Psoas muscle (tissue), 8 donors: Measurements from ENCODE around the gene ABCC1. TPM values are rescaled to one million over a fixed set of nuclear protein-coding genes. Genes with fewer than 3 reads are reported as not detected.
A peak's percentile ranks its signal among the peaks of the same experiment; 100 is the strongest.

Experiments
- ATAC-seq, 4 donors: fragments of 200-7000 bp; cut with Tn5 transposase; one replicate each; pipeline ENCODE4 v1.9.1; 2020; ENCODE audit warnings: moderate library complexity in 3 of 4, mild to moderate bottlenecking in 2 of 4
- DNase-seq, 2 donors: peaks; one replicate each; pipeline ENCODE4 v3.0.0-alpha.2; 2020
- H3K27ac ChIP-seq: fragments of 200-600 bp; one replicate; pipeline ENCODE4 v1.8.0; 2022
- H3K27me3 ChIP-seq, 3 donors: fragments of 200-600 bp in 1 of 3; one replicate each; pipeline versions ENCODE4 v1.6.1 to v1.8.0; 2013 to 2022; ENCODE audit warnings: low read length in 2 of 3, mild to moderate bottlenecking in 2 of 3, moderate library complexity in 1 of 3; ENCODE audit not compliant: insufficient read depth in 3 of 3
- H3K36me3 ChIP-seq, 2 donors: fragments of 200-600 bp in 1 of 2; one replicate each; pipeline versions ENCODE4 v1.6.1 to v1.8.0; 2013 to 2022; ENCODE audit warnings: low read depth in 1 of 2, mild to moderate bottlenecking in 1 of 2, moderate library complexity in 1 of 2; ENCODE audit not compliant: insufficient read depth in 1 of 2
- H3K4me1 ChIP-seq: fragments of 200-600 bp; one replicate; pipeline ENCODE4 v1.8.0; 2022
- H3K4me3 ChIP-seq: fragments of 200-600 bp; one replicate; pipeline ENCODE4 v1.8.0; 2022; ENCODE audit warnings: mild to moderate bottlenecking
- H3K9me3 ChIP-seq: fragments of 200-600 bp; one replicate; pipeline ENCODE4 v1.8.0; 2022
- WGBS, 3 donors: extraction: QIAGEN DNeasy Blood & Tissue Kit; methylation state at CpG; one replicate each; pipeline versions ENCODE4 v1.1.6 to v1.1.7; 2013; 5-methylcytosine and 5-hydroxymethylcytosine counted together
- intact Hi-C, 2 donors: fragments of 100-400 bp; cut with DNase I; formaldehyde crosslinking; loops; one replicate each; pipeline versions ENCODE4 v1.11.0 to v1.14.2; 2022
- polyA plus RNA-seq, 3 donors: library from polyadenylated mRNA; stranded (reverse); fragments of 200-250 nt; gene quantifications; one replicate each; pipeline ENCODE4 v1.2.3, GENCODE V29; 2013
- total RNA-seq, 4 donors: library from RNA; stranded (reverse); fragmentation: NEBNext Ultra II Directional in 2 of 4; extraction: Animal tissue kit (Norgen Biotek cat#: 25700) in 2 of 4; gene quantifications; one replicate each; pipeline versions ENCODE4 v1.2.1 to v1.2.4, GENCODE V29; 2021 to 2023
- TF ChIP-seq, protein P1 (sequence below): fragments of 200-600 bp; IDR thresholded peaks from one replicate; pipeline ENCODE4 v1.8.0; 2022; ENCODE audit warnings: antibody characterized with exemption
- donor health status: healthy with polysubstance abuse.
- donor health status: DM: no; HTN: no; CAD: no; lungs with moderate emphysema.
- donor health status: Bipolar disorder and iron deficiency.
- donor health status: healthy.
- donor health status: DM: yes; HTN: yes; CAD: no.
- donor health status: DM: no; HTN: no; CAD: no.
- donor health status: DM: no; HTN: no; CAD: no.
- donor health status: DM: yes; HTN: yes; CAD: no.

Gene ABCC1
- total and polyA plus RNA-seq, 7 donors: 7.4 to 36.5 (median 20.5) TPM

- TF ChIP-seq, protein P1, sequence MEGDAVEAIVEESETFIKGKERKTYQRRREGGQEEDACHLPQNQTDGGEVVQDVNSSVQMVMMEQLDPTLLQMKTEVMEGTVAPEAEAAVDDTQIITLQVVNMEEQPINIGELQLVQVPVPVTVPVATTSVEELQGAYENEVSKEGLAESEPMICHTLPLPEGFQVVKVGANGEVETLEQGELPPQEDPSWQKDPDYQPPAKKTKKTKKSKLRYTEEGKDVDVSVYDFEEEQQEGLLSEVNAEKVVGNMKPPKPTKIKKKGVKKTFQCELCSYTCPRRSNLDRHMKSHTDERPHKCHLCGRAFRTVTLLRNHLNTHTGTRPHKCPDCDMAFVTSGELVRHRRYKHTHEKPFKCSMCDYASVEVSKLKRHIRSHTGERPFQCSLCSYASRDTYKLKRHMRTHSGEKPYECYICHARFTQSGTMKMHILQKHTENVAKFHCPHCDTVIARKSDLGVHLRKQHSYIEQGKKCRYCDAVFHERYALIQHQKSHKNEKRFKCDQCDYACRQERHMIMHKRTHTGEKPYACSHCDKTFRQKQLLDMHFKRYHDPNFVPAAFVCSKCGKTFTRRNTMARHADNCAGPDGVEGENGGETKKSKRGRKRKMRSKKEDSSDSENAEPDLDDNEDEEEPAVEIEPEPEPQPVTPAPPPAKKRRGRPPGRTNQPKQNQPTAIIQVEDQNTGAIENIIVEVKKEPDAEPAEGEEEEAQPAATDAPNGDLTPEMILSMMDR: no peak
- Histone ChIP-seq H3K9me3 (no peaks in the 10 kb centered on the region), H3K27me3 (no peaks in the 10 kb centered on the region), H3K36me3 (peaks cover 0 to 40% of the 10 kb centered on the region in 2 donors), H3K4me3 (no peak overlapping the region), H3K27ac (no peak overlapping the region), H3K4me1 (peaks cover 32% of the 10 kb centered on the region)
- intact Hi-C loops: loop anchor here (2.0 to 10.0 kb wide), 3 partner anchors 21 to 65 kb away; no protein-coding TSS in a partner anchor
- DNase-seq (no peak), ATAC-seq (no peak)
- 85 to 92% (median 85%) methylated on average over 3 of the region's 3 CpGs for WGBS, 3 donors
These were observed 70.9 kb downstream of the ABCC1 start for GRCh38 chr16:16020291-16020690.

DNA sequence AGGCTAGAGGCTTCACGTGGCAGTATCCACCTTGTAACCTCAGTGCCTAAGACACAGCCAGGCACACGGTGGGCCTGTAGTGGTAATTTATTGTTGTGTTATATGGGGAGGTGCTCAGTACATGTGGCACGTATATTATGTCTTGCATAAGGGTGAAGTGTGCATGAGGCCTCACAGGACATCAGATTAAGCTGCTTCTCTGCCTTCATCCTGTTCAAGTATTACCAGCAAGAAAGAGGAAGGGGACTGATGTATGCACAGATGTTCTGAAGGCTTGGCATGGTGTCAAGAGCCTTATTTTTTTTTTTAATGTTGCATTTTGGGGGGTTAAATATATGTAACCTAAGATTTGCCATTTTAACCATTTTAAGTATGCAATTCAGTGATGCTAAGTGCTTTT, 71.6 kb downstream of the ABCC1 start:
- peaks cover 0 to 40% of the 10 kb centered on the region in 2 donors for H3K36me3 ChIP-seq
- intact Hi-C loops: loop anchor here (2.0 to 10.0 kb wide), 3 partner anchors 22 to 66 kb away; no protein-coding TSS in a partner anchor
- H3K27ac ChIP-seq: peak overlapping the region; percentile 84

DNA sequence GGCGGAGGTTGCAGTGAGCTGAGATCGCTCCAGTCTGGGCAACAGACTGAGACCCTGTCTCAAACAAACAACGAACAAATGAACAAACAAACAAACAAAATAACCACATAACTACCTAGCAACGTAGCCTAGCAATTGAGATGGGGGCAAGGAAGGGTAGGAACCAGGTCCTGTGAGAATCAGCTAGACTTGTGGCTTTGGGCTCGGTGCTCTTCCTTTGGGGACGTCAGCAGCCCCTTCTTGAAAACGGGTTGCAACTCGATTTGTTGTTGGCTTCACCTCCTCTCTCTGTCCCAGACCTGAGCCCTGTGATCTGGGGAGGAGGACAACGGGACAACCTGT, 72.2 kb downstream of the ABCC1 start:
- ATAC-seq (no peak), DNase-seq (no peak)
- H3K4me1 ChIP-seq: peaks cover 41% of the 10 kb centered on the region
- H3K27me3 ChIP-seq: no peaks in the 10 kb centered on the region
- WGBS, 3 donors: 27 to 45% (median 31%) methylated on average over 9 of the region's 9 CpGs
- peaks cover 0 to 37% of the 10 kb centered on the region in 2 donors for H3K36me3 ChIP-seq
- no peak overlapping the region for H3K4me3 ChIP-seq
- H3K27ac ChIP-seq: peak overlapping the region; percentile 84
- intact Hi-C loops: loop anchor here (2.0 to 10.0 kb wide), 3 partner anchors 23 to 67 kb away; no protein-coding TSS in a partner anchor
- H3K9me3 ChIP-seq: no peaks in the 10 kb centered on the region
- TF ChIP-seq, protein P1: no peak

More for the DNA sequence above, 71.6 kb downstream of the ABCC1 start:
- H3K4me1 ChIP-seq: peaks cover 36% of the 10 kb centered on the region
- WGBS, 3 donors: 41 to 66% (median 66%) methylated on average over 3 of the region's 3 CpGs
- H3K27me3 ChIP-seq: no peaks in the 10 kb centered on the region
- DNase-seq (no peak), ATAC-seq (no peak)
- TF ChIP-seq, protein P1: no peak
- no peaks in the 10 kb centered on the region for H3K9me3 ChIP-seq
- H3K4me3 ChIP-seq: no peak overlapping the region

DNA sequence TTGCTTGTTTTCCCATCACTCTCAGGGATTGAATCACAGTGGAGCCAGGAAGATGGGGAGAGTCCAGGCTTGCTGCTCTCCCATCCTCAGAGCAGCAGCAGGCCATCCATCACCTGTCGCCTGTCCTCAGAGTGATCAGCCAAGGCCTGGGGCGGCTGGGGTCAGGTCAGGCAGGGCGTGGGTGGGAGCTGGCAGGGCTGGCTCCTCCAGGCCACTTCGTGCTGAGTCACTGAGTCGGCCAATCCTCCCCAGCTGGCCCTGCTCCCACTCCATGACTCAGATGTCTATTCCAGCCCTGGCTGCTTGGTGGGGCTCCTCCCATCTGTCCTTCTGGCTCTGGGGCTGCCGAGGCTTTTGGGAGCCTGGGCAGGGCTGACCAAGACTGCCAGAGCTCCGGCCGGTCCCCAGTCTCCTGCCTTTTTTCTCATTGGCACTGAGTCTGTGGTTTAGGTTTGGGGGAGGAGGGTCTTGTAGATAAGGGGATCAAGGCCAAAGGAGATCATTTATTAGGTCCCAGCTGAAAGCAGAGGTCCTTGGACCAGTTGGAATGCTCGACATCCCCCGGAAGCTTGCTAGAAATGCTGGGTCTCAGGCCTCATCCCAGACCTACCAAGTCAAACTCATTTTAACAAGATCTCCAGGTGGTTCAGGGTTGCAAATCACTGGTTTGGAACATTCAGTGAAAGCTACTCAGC, 72.7 kb downstream of the ABCC1 start:
- Histone ChIP-seq H3K9me3 (no peaks in the 10 kb centered on the region), H3K4me1 (peaks cover 45% of the 10 kb centered on the region), H3K4me3 (peak overlapping the region; percentile 35), H3K27me3 (no peaks in the 10 kb centered on the region), H3K27ac (peak overlapping the region; percentile 84), H3K36me3 (peaks cover 0 to 32% of the 10 kb centered on the region in 2 donors)
- 5 to 6% (median 5%) methylated on average over 9 to 10 of the region's 10 CpGs for WGBS, 3 donors
- intact Hi-C loops: loop anchor here (2.0 to 10.0 kb wide), 3 partner anchors 23 to 67 kb away; no protein-coding TSS in a partner anchor
- TF ChIP-seq, protein P1: no peak
- ATAC-seq (peak; percentile 97 to 99 (median 98)), DNase-seq (peak; percentile 99)
